Mesendoderm (in vitro differentiated cells): Measurements from ENCODE around the gene F13A1. TPM values are rescaled to one million over a fixed set of nuclear protein-coding genes. Genes with fewer than 3 reads are reported as not detected.

Source experiments
- DNase-seq: peaks from one replicate; pipeline ENCODE4 v3.0.0; 2013
- H2AK5ac ChIP-seq: 2 replicates; pipeline ENCODE4 v1.6.1; 2013; ENCODE audit warnings: low read length, inconsistent platforms
- H2BK120ac ChIP-seq: 2 replicates; pipeline ENCODE4 v1.6.1; 2013; ENCODE audit warnings: low read depth, mild to moderate bottlenecking, low read length, moderate library complexity, mixed read lengths
- H2BK15ac ChIP-seq: replicated peaks from 2 replicates; pipeline ENCODE4 v1.6.1; 2013; ENCODE audit warnings: low read depth, mild to moderate bottlenecking, moderate library complexity
- H2BK5ac ChIP-seq: 2 replicates; pipeline ENCODE4 v1.6.1; 2013; ENCODE audit warnings: low read length, inconsistent platforms
- H3K18ac ChIP-seq: 2 replicates; pipeline ENCODE4 v1.6.1; 2013; ENCODE audit warnings: mild to moderate bottlenecking, low read length, mixed read lengths
- H3K23ac ChIP-seq: one replicate; pipeline ENCODE4 v1.6.1; 2013; ENCODE audit warnings: low read length
- H3K27ac ChIP-seq: 2 replicates; pipeline ENCODE4 v1.5.1; 2013; ENCODE audit warnings: low read depth, mild to moderate bottlenecking, inconsistent platforms, low read length, moderate library complexity
- H3K27me3 ChIP-seq: 2 replicates; pipeline ENCODE4 v1.6.1; 2013; ENCODE audit warnings: low read length, control low read depth, mild to moderate bottlenecking, inconsistent platforms; ENCODE audit not compliant: insufficient read depth, poor library complexity
- H3K36me3 ChIP-seq: 2 replicates; pipeline ENCODE4 v1.6.1; 2013; ENCODE audit warnings: low read length, inconsistent platforms; ENCODE audit not compliant: control insufficient read depth, insufficient read depth
- H3K4ac ChIP-seq: one replicate; pipeline ENCODE4 v1.6.1; 2013; ENCODE audit warnings: low read depth, mild to moderate bottlenecking, low read length, moderate library complexity
- H3K4me1 ChIP-seq: 2 replicates; pipeline ENCODE4 v1.6.1; 2013; ENCODE audit warnings: low read depth, low read length, inconsistent platforms; ENCODE audit not compliant: control insufficient read depth
- H3K4me2 ChIP-seq: 2 replicates; pipeline ENCODE4 v1.6.1; 2013; ENCODE audit warnings: low read length
- H3K4me3 ChIP-seq: 2 replicates; pipeline ENCODE4 v1.5.1; 2013; ENCODE audit warnings: mild to moderate bottlenecking, low read length
- H3K56ac ChIP-seq: one replicate; pipeline ENCODE4 v1.6.1; 2013; ENCODE audit warnings: low read length
- H3K79me1 ChIP-seq: 2 replicates; pipeline ENCODE4 v1.6.1; 2013; ENCODE audit warnings: low read length, inconsistent platforms
- H3K79me2 ChIP-seq: 2 replicates; pipeline ENCODE4 v1.6.1; 2013; ENCODE audit warnings: mild to moderate bottlenecking, low read length; ENCODE audit not compliant: control insufficient read depth, insufficient read depth
- H3K9ac ChIP-seq: 2 replicates; pipeline ENCODE4 v1.6.1; 2013; ENCODE audit warnings: low read length, inconsistent platforms
- H4K5ac ChIP-seq: one replicate; pipeline ENCODE4 v1.6.1; 2013; ENCODE audit warnings: low read length
- H4K8ac ChIP-seq: one replicate; pipeline ENCODE4 v1.6.1; 2013; ENCODE audit warnings: low read depth, mild to moderate bottlenecking, control low read depth, low read length, moderate library complexity
- WGBS: extraction: QIAGEN DNeasy Blood & Tissue Kit; methylation state at CpG from one replicate; pipeline ENCODE4 v1.1.7; 2013; ENCODE audit warnings: low lambda C conversion rate, missing lambda C conversion rate; ENCODE audit not compliant: insufficient coverage; ENCODE audit errors: extremely low coverage; 5-methylcytosine and 5-hydroxymethylcytosine counted together
- polyA plus RNA-seq, 2 experiments: library from polyadenylated mRNA; stranded (reverse); fragments of 200-250 nt; gene quantifications; one replicate each; pipeline ENCODE4 v1.2.3, GENCODE V29; 2013

Gene F13A1
- 0.72 TPM for polyA plus RNA-seq (2013, experiment 1 of 2)
- polyA plus RNA-seq (2013, experiment 2 of 2), result 0.59 TPM

DNA sequence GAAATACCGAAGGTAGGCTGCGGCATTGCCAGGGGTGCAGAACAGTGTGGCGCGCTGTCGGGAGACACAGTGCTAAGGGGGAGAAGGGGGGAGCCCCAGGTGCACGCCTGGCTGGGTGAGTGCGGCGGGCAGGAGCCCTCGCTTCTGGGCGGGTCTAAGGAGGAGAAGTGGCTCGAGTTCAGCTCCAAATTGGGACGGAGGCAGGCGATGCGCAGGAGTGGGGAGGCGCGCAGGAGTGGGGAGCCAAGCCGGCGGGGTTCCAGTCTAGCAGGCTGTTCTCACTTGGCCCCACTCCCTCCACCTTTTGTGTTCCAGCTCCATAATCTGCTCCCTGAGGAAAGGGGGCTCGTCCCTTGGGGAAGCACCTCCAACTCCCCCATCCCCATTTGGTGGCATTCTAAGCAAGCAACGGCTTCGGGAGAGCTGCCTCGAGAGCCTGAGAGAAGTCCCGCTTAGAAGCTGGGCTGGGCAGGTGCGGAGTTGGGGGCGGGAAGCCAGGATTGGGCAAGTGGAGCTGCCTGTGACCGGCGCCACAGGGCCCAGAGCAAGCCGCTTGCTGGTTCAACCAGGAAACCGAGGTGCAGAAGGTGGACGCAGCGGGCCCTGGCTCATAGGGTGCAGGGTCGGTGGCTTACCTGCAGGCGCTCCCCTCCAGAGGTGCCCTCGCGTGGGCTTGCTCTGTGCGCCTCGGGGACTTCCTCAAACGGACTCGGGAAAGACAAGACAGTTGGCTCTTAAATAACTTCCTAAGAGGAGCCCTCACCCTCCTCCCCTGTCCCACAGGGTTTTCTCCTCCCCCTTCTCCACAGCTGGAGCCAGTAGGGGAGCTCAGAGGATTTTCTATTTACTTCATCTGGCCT is at the start of gene F13A1:
Gene F13A1, minus strand, starts transcription at position 711 of the 860 bp plus-strand sequence. CDS start 1,998 bp downstream, outside the sequence.
- no peak within 1 kb of the TSS for H3K4ac ChIP-seq
- no peak within 1 kb of the TSS for H3K27ac ChIP-seq
- no peak within 1 kb of the TSS for H2BK120ac ChIP-seq
- H3K36me3 ChIP-seq, result no peaks in the 10 kb centered on the region
- WGBS, result no CpG with 5 or more reads among the region's 39 CpGs
- no peak within 1 kb of the TSS for H4K5ac ChIP-seq
- H3K4me1 ChIP-seq, result no peaks in the 10 kb centered on the region
- peak within 1 kb of the TSS; percentile 58 for H3K4me2 ChIP-seq
- H2AK5ac ChIP-seq, result no peak within 1 kb of the TSS
- peak within 1 kb of the TSS; percentile 14 for H3K9ac ChIP-seq
- H3K23ac ChIP-seq, result no peak within 1 kb of the TSS
- no peaks in the 10 kb centered on the region for H3K79me1 ChIP-seq
- DNase-seq, result peak; percentile 63
- H3K27me3 ChIP-seq, result no peaks in the 10 kb centered on the region
- H3K79me2 ChIP-seq, result no peaks in the 10 kb centered on the region
- H3K56ac ChIP-seq, result no peak within 1 kb of the TSS
- H4K8ac ChIP-seq, result no peak within 1 kb of the TSS
- H2BK5ac ChIP-seq, result no peak within 1 kb of the TSS
- H3K4me3 ChIP-seq, result no peak within 1 kb of the TSS
- H3K18ac ChIP-seq, result no peak within 1 kb of the TSS
- no peak within 1 kb of the TSS for H2BK15ac ChIP-seq

DNA sequence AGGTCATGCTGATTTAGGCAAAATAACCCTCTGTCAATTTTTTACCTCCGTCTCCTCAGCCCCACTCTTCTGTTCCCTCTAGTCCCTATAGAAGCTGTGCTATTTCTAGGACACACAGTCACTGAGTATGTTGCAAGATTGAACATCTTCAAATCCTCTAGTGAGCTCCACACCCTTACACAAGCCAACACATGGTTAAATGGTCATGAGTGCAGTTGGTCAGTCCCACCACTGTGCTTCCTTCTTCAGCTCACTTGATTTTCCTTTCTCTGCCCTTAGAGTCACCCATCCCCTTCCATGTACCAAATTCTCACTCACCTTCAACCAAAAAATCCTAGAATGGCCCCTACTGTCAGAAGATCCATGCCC is 48.2 kb upstream of the F13A1 start:
- no peak overlapping the region for H3K27ac ChIP-seq
- no CpG with 5 or more reads among the region's 1 CpG for WGBS
- peaks cover 1% of the 10 kb centered on the region for H3K27me3 ChIP-seq
- H3K4ac ChIP-seq, result no peak overlapping the region
- H4K8ac ChIP-seq, result no peak overlapping the region
- H3K4me1 ChIP-seq, result no peaks in the 10 kb centered on the region
- no peaks in the 10 kb centered on the region for H3K79me2 ChIP-seq
- H3K4me2 ChIP-seq, result no peak overlapping the region
- DNase-seq, result no peak
- H3K18ac ChIP-seq, result no peak overlapping the region
- H3K36me3 ChIP-seq, result no peaks in the 10 kb centered on the region
- H2BK15ac ChIP-seq, result no peak overlapping the region
- H3K56ac ChIP-seq, result no peak overlapping the region
- H3K79me1 ChIP-seq, result no peaks in the 10 kb centered on the region
- no peak overlapping the region for H3K4me3 ChIP-seq
- H3K9ac ChIP-seq, result no peak overlapping the region
- H2AK5ac ChIP-seq, result no peak overlapping the region
- H4K5ac ChIP-seq, result no peak overlapping the region
- no peak overlapping the region for H2BK120ac ChIP-seq
- H2BK5ac ChIP-seq, result no peak overlapping the region
- no peak overlapping the region for H3K23ac ChIP-seq

DNA sequence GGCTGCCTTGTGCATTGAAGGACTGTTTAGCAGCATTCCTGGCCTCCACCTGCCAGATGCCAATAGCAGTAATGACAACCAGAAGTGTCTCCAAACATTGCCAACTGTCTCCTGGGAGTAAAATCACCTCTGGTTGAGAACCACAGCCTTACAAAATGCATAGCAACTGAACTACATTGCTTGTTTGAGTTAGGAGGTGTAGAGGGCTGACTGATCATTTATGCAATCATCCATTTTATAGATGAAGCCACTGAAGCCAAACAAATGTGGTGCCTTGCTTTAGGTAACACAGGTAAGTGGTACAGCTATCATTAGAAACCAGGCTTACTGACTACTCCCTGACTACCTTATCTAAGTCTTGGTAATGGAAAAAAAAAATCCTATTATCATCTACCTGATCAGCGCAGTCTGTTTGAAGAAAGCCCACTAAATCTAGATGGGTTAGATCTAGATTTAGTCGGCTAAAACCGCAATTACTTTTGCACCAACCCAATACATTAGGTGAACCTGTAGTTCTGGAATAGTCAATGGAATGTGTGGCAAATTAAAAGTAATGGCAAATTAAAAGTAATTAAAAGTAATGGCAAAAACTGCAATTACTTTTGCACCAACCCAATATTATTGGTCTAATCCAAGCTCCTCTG is 47.7 kb upstream of the F13A1 start:
- Histone ChIP-seq H2BK15ac (no peak overlapping the region), H3K9ac (no peak overlapping the region), H3K4me2 (no peak overlapping the region), H2BK5ac (no peak overlapping the region), H3K79me2 (no peaks in the 10 kb centered on the region), H2BK120ac (no peak overlapping the region), H3K4ac (no peak overlapping the region), H3K36me3 (no peaks in the 10 kb centered on the region), H3K27me3 (peaks cover 1% of the 10 kb centered on the region), H3K4me1 (no peaks in the 10 kb centered on the region), H2AK5ac (no peak overlapping the region), H3K4me3 (no peak overlapping the region), H3K18ac (no peak overlapping the region), H3K56ac (no peak overlapping the region), H3K23ac (no peak overlapping the region), H3K27ac (no peak overlapping the region), H3K79me1 (no peaks in the 10 kb centered on the region), H4K8ac (no peak overlapping the region), H4K5ac (no peak overlapping the region)
- DNase-seq, result no peak
- WGBS, result no CpG with 5 or more reads among the region's 3 CpGs

DNA sequence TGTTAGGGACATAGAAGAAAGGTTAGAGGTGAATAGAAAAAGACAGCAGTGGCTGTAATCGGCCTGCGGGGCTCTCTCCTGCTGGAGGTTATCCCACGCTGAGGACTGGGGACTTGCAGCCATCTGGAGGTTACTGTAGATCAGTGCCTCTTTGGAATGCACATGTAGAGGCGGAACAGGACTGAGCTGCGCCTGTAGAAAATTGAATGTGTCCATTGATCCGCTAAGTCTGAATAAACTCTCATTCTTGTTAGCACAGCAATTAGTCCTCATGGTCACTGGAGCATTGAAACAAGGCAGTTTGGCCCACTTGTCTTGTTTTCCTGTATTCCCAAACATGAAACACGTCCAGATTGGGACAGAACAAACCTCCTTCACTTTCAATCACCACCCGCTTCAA is 46.3 kb upstream of the F13A1 start:
- Histone ChIP-seq H3K9ac (no peak overlapping the region), H3K4me2 (no peak overlapping the region), H2BK120ac (no peak overlapping the region), H3K79me2 (no peaks in the 10 kb centered on the region), H3K4me3 (no peak overlapping the region), H3K4ac (no peak overlapping the region), H3K36me3 (no peaks in the 10 kb centered on the region), H3K56ac (no peak overlapping the region), H3K23ac (no peak overlapping the region), H3K27me3 (peaks cover 1% of the 10 kb centered on the region), H3K79me1 (no peaks in the 10 kb centered on the region), H2BK5ac (no peak overlapping the region), H3K4me1 (no peaks in the 10 kb centered on the region), H2AK5ac (no peak overlapping the region), H4K5ac (no peak overlapping the region), H4K8ac (no peak overlapping the region), H3K27ac (no peak overlapping the region), H2BK15ac (no peak overlapping the region), H3K18ac (no peak overlapping the region)
- whole genome bisulfite sequencing, result no CpG with 5 or more reads among the region's 8 CpGs
- DNase-seq, result peak; percentile 14

DNA sequence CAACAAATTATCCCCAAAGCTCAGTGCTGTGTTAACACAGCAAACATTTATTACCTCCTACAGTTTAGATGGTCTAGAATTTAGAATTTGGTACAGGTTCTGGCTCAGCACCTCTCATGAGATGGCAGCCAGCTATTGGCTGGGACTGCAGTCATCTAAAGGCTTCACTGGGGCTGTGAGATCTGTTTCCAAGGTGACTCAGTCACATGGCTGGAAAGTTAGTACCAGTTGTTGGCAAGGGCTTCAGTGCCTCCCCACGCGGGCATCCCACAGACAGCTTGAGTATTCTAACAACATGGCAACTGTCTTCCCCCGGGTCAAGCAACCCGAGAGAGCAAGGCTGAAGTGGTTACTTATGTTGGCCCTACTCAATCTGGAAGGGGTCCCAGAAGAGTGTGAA is 44.8 kb upstream of the F13A1 start:
- no peak overlapping the region for H3K56ac ChIP-seq
- H3K4me2 ChIP-seq, result no peak overlapping the region
- no peak for DNase-seq

More for the DNA sequence above, 44.8 kb upstream of the F13A1 start:
- Histone ChIP-seq H3K4ac (no peak overlapping the region), H2BK5ac (no peak overlapping the region), H3K27ac (no peak overlapping the region), H3K23ac (no peak overlapping the region), H3K9ac (no peak overlapping the region), H3K79me2 (no peaks in the 10 kb centered on the region), H3K27me3 (peaks cover 1% of the 10 kb centered on the region), H4K8ac (no peak overlapping the region), H3K4me1 (no peaks in the 10 kb centered on the region), H2BK120ac (no peak overlapping the region), H2AK5ac (no peak overlapping the region), H2BK15ac (no peak overlapping the region), H3K18ac (no peak overlapping the region), H4K5ac (no peak overlapping the region), H3K36me3 (no peaks in the 10 kb centered on the region), H3K4me3 (no peak overlapping the region), H3K79me1 (no peaks in the 10 kb centered on the region)
- no CpG with 5 or more reads among the region's 4 CpGs for WGBS
